Measurements from ENCODE around the gene MPPE1. TPM values are rescaled to one million over a fixed set of nuclear protein-coding genes. Genes with fewer than 3 reads are reported as not detected.

Gene MPPE1
- total RNA-seq, 1 experiment from 2014 or later: 21.4 TPM

- TF ChIP-seq, protein P1, sequence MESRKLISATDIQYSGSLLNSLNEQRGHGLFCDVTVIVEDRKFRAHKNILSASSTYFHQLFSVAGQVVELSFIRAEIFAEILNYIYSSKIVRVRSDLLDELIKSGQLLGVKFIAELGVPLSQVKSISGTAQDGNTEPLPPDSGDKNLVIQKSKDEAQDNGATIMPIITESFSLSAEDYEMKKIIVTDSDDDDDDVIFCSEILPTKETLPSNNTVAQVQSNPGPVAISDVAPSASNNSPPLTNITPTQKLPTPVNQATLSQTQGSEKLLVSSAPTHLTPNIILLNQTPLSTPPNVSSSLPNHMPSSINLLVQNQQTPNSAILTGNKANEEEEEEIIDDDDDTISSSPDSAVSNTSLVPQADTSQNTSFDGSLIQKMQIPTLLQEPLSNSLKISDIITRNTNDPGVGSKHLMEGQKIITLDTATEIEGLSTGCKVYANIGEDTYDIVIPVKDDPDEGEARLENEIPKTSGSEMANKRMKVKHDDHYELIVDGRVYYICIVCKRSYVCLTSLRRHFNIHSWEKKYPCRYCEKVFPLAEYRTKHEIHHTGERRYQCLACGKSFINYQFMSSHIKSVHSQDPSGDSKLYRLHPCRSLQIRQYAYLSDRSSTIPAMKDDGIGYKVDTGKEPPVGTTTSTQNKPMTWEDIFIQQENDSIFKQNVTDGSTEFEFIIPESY (IDR thresholded peaks at IDR 0.05; ENCODE audit: extremely low read depth, insufficient replicate concordance, low read length): no peak
Observed at GRCh38 chr18:11874676-11875075, 33.4 kb downstream of the MPPE1 start (continued).

DNA sequence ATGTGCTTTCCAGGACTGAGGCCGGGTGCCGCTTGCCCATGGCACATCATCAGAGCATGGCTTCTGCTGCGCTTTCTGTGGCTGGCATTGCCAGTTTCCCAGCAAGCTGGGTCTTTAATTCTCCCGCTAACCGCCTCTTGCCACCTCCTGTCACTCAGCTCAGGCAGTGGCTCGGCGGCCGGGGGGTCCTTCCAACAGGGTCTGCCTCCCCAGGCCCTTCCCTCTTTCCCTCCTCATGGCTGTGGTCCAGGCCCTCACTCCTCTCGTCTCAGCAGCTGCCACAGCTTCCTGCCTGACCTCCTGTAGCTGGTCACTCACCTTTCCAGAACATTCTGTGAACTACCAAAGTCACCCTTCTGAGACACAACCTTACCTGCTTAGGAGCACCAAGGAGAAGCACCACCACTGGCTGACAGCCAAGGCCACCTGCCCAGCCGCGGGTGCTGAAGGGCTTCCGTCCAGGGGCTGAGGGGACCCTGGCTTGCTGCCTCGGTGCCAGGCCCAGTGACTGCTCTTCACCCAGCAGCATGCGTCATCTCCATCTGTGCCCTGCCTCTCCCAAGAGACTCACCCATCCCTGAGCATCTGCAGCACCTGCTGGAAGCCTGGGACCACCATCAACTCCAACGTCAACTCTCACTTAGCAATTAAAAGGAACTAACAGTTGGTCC lies 34.3 kb downstream of the MPPE1 start:
- no peaks in the 10 kb centered on the region for H3K79me2 ChIP-seq (ENCODE audit: insufficient read depth, low read length)
- H3K27me3 ChIP-seq (ENCODE audit: insufficient read depth, low read length): no peaks in the 10 kb centered on the region
- H3K4me2 ChIP-seq (ENCODE audit: low read length): no peak overlapping the region
- ATAC-seq: no peak
- H4K20me1 ChIP-seq (ENCODE audit: insufficient read depth): no peaks in the 10 kb centered on the region
- CTCF ChIA-PET: interaction anchor here (2.0 kb wide), 1 partner anchor 146 kb away, joined by 5 read pairs; no protein-coding TSS in a partner anchor
- H3K9me2 ChIP-seq (ENCODE audit: insufficient read depth): no peaks in the 10 kb centered on the region
- peaks cover 0 to 4% of the 10 kb centered on the region in 2 experiments; a peak in 1 of 4 replicates for H3K4me1 ChIP-seq (ENCODE audit: control insufficient read depth in 1 of 2, insufficient read depth in 2 of 2, low read length in 2 of 2)
- BruUV-seq (replicated peaks): no TSS peak
- H3K36me3 ChIP-seq (ENCODE audit: control insufficient read depth in 1 of 2, insufficient read depth in 2 of 2, low read length in 2 of 2): no peaks in the 10 kb centered on the region
- intact Hi-C loops (cut with micrococcal nuclease): no loop called here
- peaks cover 0 to 3% of the 10 kb centered on the region in 2 experiments; a peak in 1 of 4 replicates for H3K9me3 ChIP-seq (ENCODE audit: control insufficient read depth in 1 of 2, insufficient read depth in 1 of 2, low read depth in 1 of 2, low read length in 2 of 2)
- no peak overlapping the region for H3K4me3 ChIP-seq (replicated peaks in 1 of 2; ENCODE audit: low read depth in 1 of 2, low read length in 2 of 2)
- H3K9ac ChIP-seq (ENCODE audit: low read length): no peak overlapping the region
- POLR2A ChIA-PET: no interaction called here
- H2AFZ ChIP-seq (ENCODE audit: low read depth, low read length, poor library complexity, severe bottlenecking): no peak overlapping the region
- no peak overlapping the region for H3K27ac ChIP-seq (ENCODE audit: low read depth, low read length)
- no peak for DNase-seq (ENCODE audit: low read depth, low spot score)
- no peak for TF ChIP-seq POLR2AphosphoS5 (IDR thresholded peaks at IDR 0.05; ENCODE audit: low read depth, low read length)
- no peak for TF ChIP-seq ZNF274 (IDR thresholded peaks at IDR 0.05; ENCODE audit: low read depth, low read length)
- no peak for TF ChIP-seq TCF7L2 (IDR thresholded peaks at IDR 0.05; ENCODE audit: borderline replicate concordance, extremely low read depth, insufficient read depth, insufficient read length)
- TF ChIP-seq SRF (IDR thresholded peaks at IDR 0.05; ENCODE audit: low read depth): no peak
- TF ChIP-seq EGR1 (IDR thresholded peaks at IDR 0.05; ENCODE audit: low read depth): no peak
- TF ChIP-seq ELF1 (IDR thresholded peaks at IDR 0.05; ENCODE audit: borderline replicate concordance, low read depth): no peak
- RAD21 ChIA-PET (ENCODE audit: low non-redundant PET in 1 of 2, low total read pairs in 2 of 2, uncharacterized antibody in 2 of 2, unreplicated experiment in 2 of 2): no interaction called here

All from HCT116 (cell line).